OCI-LY3 (cell line): ENCODE measurements around the gene LSM3.

Experiments used
- H2AFZ ChIP-seq: fragments of 200-600, 300-600 bp; shearing (Covaris generic); 2 replicates; pipeline ENCODE4 v1.6.0; 2014; ENCODE audit warnings: antibody characterized with exemption, low read depth, low read length
- H3K27ac ChIP-seq: fragments of 200-600, 300-600 bp; sonication (generic); 2 replicates; pipeline ENCODE4 v1.5.1; 2014; ENCODE audit warnings: mild to moderate bottlenecking, low read length, moderate library complexity, mixed read lengths
- H3K27me3 ChIP-seq: fragments of 200-600, 300-600 bp; sonication (generic); 2 replicates; pipeline ENCODE4 v1.6.1; 2014; ENCODE audit warnings: low read depth, low read length, mixed read lengths
- H3K36me3 ChIP-seq: fragments of 200-600, 300-600 bp; sonication (generic); replicated peaks from 2 replicates; pipeline ENCODE3; 2014; ENCODE audit warnings: low read depth, low read length, mixed read lengths
- H3K4me1 ChIP-seq: fragments of 300-600, 200-600 bp; sonication (generic); 2 replicates; pipeline ENCODE4 v1.6.1; 2014; ENCODE audit warnings: low read length, mixed read lengths
- H3K4me2 ChIP-seq: fragments of 200-600, 300-600 bp; sonication (generic); 2 replicates; pipeline ENCODE4 v1.6.1; 2014; ENCODE audit warnings: low read length, mixed read lengths
- H3K4me3 ChIP-seq: fragments of 300-600, 200-600 bp; sonication (generic); 2 replicates; pipeline ENCODE4 v1.5.1; 2014; ENCODE audit warnings: antibody characterized with exemption, mild to moderate bottlenecking, low read length, moderate library complexity
- H3K79me2 ChIP-seq: fragments of 300-600, 200-600 bp; shearing (Covaris generic); 2 replicates; pipeline ENCODE4 v1.6.1; 2014; ENCODE audit warnings: mild to moderate bottlenecking, low read length, mixed read lengths
- H3K9ac ChIP-seq: fragments of 300-600, 200-600 bp; shearing (Covaris generic); 2 replicates; pipeline ENCODE4 v1.6.0; 2014; ENCODE audit warnings: mild to moderate bottlenecking, low read length, moderate library complexity
- H3K9me3 ChIP-seq: fragments of 200-600, 300-600 bp; shearing (Covaris generic); 2 replicates; pipeline ENCODE4 v1.6.1; 2014; ENCODE audit warnings: low read length, mixed read lengths; ENCODE audit not compliant: insufficient read depth
- H4K20me1 ChIP-seq: fragments of 200-600, 300-600 bp; sonication (generic); 2 replicates; pipeline ENCODE4 v1.6.1; 2016; ENCODE audit warnings: low read length, mixed read lengths; ENCODE audit not compliant: insufficient read depth
- CTCF ChIP-seq: fragments of 200-600, 300-600 bp; sonication (generic); IDR thresholded peaks from 2 replicates; pipeline ENCODE4 v1.5.1; 2014; ENCODE audit warnings: antibody characterized with exemption, low read length, low read depth
- EZH2phosphoT487 ChIP-seq: fragments of 200-600 bp; shearing (Covaris generic); IDR thresholded peaks from 2 replicates; pipeline ENCODE4 v1.6.1; 2018; ENCODE audit warnings: antibody characterized with exemption, mixed run types, low read depth

Gene LSM3

GRCh38 chr3:14208977-14209394 is 30.4 kb downstream of the LSM3 start:
- Histone ChIP-seq H3K9me3 (no peaks in the 10 kb centered on the region), H3K4me2 (no peak overlapping the region), H3K36me3 (no peaks in the 10 kb centered on the region), H3K9ac (no peak overlapping the region), H3K27me3 (no peaks in the 10 kb centered on the region), H4K20me1 (no peaks in the 10 kb centered on the region), H2AFZ (no peak overlapping the region), H3K4me1 (no peaks in the 10 kb centered on the region), H3K27ac (no peak overlapping the region), H3K4me3 (no peak overlapping the region), H3K79me2 (no peaks in the 10 kb centered on the region)
- TF ChIP-seq EZH2phosphoT487 (no peak), CTCF (no peak)

- H3K36me3 ChIP-seq = no peaks in the 10 kb centered on the region
- H3K4me2 ChIP-seq = no peak overlapping the region
- no peaks in the 10 kb centered on the region for H3K4me1 ChIP-seq
- no peaks in the 10 kb centered on the region for H3K9me3 ChIP-seq
- H3K79me2 ChIP-seq = no peaks in the 10 kb centered on the region
- no peak for TF ChIP-seq EZH2phosphoT487
- no peak for TF ChIP-seq CTCF
- H3K27me3 ChIP-seq = no peaks in the 10 kb centered on the region
- H4K20me1 ChIP-seq = no peaks in the 10 kb centered on the region
- no peak overlapping the region for H2AFZ ChIP-seq
- H3K4me3 ChIP-seq = no peak overlapping the region
- H3K9ac ChIP-seq = no peak overlapping the region
- no peak overlapping the region for H3K27ac ChIP-seq
Measured at GRCh38 chr3:14209581-14210289, 31.1 kb downstream of the LSM3 start.

DNA sequence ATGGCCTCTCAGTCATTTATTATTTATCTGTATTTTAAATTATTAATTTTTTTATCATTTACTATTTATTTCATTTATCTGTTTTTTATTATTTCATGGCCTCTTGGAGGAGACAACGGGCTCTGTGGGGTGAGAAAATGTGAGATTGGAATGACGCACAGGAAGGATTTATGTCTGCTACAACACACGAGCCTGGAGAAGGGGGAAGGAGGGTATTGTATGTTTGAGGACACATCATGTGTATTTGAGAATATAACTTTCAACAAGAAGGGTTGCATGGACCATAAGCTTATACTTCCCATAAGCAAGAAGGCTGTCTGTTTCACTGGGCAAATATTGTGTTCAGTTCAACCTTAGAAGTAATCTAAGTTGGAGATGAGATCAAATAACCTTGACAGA is 31.7 kb downstream of the LSM3 start:
- Histone ChIP-seq H3K4me1 (no peaks in the 10 kb centered on the region), H3K4me2 (no peak overlapping the region), H3K27me3 (no peaks in the 10 kb centered on the region), H3K4me3 (no peak overlapping the region), H3K36me3 (no peaks in the 10 kb centered on the region), H4K20me1 (no peaks in the 10 kb centered on the region), H3K9me3 (no peaks in the 10 kb centered on the region), H3K9ac (no peak overlapping the region), H2AFZ (no peak overlapping the region), H3K27ac (no peak overlapping the region), H3K79me2 (no peaks in the 10 kb centered on the region)
- TF ChIP-seq EZH2phosphoT487 = no peak
- TF ChIP-seq CTCF = no peak

DNA sequence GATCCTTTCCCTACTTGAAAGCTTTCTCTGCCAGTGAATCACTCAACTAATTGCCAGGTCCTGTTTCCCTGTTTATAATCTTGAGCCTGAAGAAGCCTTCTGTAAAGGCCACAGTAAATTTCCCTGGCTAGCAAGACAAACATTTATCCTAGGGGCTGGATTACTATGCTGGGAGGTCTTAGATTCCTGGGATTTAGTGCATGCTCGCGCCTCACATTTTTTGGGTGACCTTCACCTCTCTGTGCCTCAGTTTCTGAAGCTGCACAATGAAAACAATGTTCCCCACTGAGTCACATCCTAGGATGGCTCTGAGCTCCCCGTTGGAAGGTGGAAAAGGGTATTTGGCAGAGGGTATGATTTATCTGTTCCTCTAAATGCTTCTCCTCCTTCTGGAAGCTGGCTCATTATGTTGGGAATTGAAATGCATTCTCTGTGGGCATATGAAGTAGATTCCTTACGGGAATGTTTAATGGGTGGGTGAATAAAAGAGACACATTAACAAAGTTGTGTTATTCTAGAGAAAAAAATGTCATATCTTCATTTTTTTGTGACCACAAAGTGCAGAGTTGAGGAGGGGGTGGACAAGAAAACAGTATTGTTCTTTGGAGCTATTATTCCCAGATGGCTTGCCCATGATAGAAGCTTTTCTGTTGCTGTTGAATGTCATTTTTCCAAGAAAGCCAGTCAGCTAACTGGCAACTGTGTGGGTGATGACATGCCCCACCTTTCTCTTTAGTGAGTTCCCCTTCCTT is 32.4 kb downstream of the LSM3 start:
- Histone ChIP-seq H3K4me2 (no peak overlapping the region), H3K4me1 (no peaks in the 10 kb centered on the region), H2AFZ (no peak overlapping the region), H3K4me3 (no peak overlapping the region), H3K27me3 (no peaks in the 10 kb centered on the region), H3K36me3 (no peaks in the 10 kb centered on the region), H4K20me1 (no peaks in the 10 kb centered on the region), H3K27ac (no peak overlapping the region), H3K79me2 (no peaks in the 10 kb centered on the region), H3K9me3 (no peaks in the 10 kb centered on the region), H3K9ac (no peak overlapping the region)
- TF ChIP-seq CTCF (no peak), EZH2phosphoT487 (no peak)
